Spleen (tissue), 7 donors: ENCODE data around the gene MYO1A.

Source experiments
- CTCF ChIP-seq, 11 experiments: fragments of 200-600 bp in 7 of 11; fragments of 450-650 bp in 4 of 11; sonication (generic) in 4 of 11; IDR thresholded peaks in 8 of 11; conservative IDR thresholded peaks in 3 of 11; 1 replicate in 7 of 11; 2 replicates in 4 of 11; pipeline versions ENCODE4 v1.4.0 to v1.8.0; 2016 to 2021; ENCODE audit warnings: antibody characterized with exemption in 11 of 11, inconsistent platforms in 4 of 11, mild to moderate bottlenecking in 1 of 11
- POLR2A ChIP-seq, 3 donors: fragments of 450-650 bp; IDR thresholded peaks; one replicate each; pipeline ENCODE4 v1.5.1; 2017; ENCODE audit warnings: antibody characterized with exemption in 3 of 3, mild to moderate bottlenecking in 1 of 3
- POLR2AphosphoS5 ChIP-seq, 3 donors: sonication (generic); formaldehyde crosslinking; IDR thresholded peaks; one replicate each; pipeline ENCODE4 v1.5.1; 2017; ENCODE audit warnings: antibody characterized with exemption in 3 of 3
- donor health status: DM: no; HTN: no; CAD: no; lungs with moderate emphysema.
- donor health status: DM: no; HTN: no; CAD: no.
- donor health status: DM: no; HTN: no; CAD: no.

GRCh38 chr12:57031138-57031725 is 18.7 kb downstream of the MYO1A start:
- TF ChIP-seq CTCF (IDR thresholded peaks at IDR 0.05 in 8 of 11, conservative IDR thresholded peaks at IDR 0.05 in 3 of 11) = peak in 5 of 11 experiments; percentile 7 to 18 (median 9)
- TF ChIP-seq POLR2A (IDR thresholded peaks at IDR 0.05) = no peak
- no peak for TF ChIP-seq POLR2AphosphoS5 (IDR thresholded peaks at IDR 0.05)
